ENCODE data around the gene SF1. TPM values are rescaled to one million over a fixed set of nuclear protein-coding genes. Genes with fewer than 3 reads are reported as not detected.

The SF1 gene
- total and polyA plus RNA-seq, 12 donors, result 76.2 to 395 (median 213) TPM

- Histone ChIP-seq H3K36me3 (replicated peaks in 1 of 2) (no peaks in the 10 kb centered on the region), H3K9me3 (replicated peaks in 1 of 3) (no peaks in the 10 kb centered on the region), H3K4me1 (replicated peaks in 1 of 2) (peaks cover 0 to 4% of the 10 kb centered on the region in 2 donors), H3K27ac (no peak overlapping the region), H3K27me3 (no peaks in the 10 kb centered on the region), H3K4me3 (no peak overlapping the region)
- DNase-seq, result no peak
- 84 to 88% (median 87%) methylated on average over 20 to 26 of the region's 26 CpGs for WGBS, 4 donors
- no peak for TF ChIP-seq POLR2A (IDR thresholded peaks at IDR 0.05)
- TF ChIP-seq CTCF (IDR thresholded peaks at IDR 0.05), result no peak
- intact Hi-C loops (cut with DNase I), result no loop called here
These were observed 24.0 kb downstream of the SF1 start for GRCh38 chr11:64754124-64754918.

- no peak for TF ChIP-seq POLR2A (IDR thresholded peaks at IDR 0.05)
- no peak for TF ChIP-seq CTCF (IDR thresholded peaks at IDR 0.05)
- DNase-seq, result no peak
- Histone ChIP-seq H3K36me3 (replicated peaks in 1 of 2) (no peaks in the 10 kb centered on the region), H3K4me1 (replicated peaks in 1 of 2) (no peaks in the 10 kb centered on the region), H3K4me3 (no peak overlapping the region), H3K9me3 (replicated peaks in 1 of 3) (no peaks in the 10 kb centered on the region), H3K27ac (no peak overlapping the region), H3K27me3 (no peaks in the 10 kb centered on the region)
- intact Hi-C loops (cut with DNase I), result no loop called here
- whole genome bisulfite sequencing, 4 donors, result 89 to 93% (median 92%) methylated on average over 8 to 43 of the region's 43 CpGs
These were observed 24.8 kb downstream of the SF1 start for GRCh38 chr11:64753380-64754123.

GRCh38 chr11:64753019-64753379 is 25.3 kb downstream of the SF1 start:
- no peaks in the 10 kb centered on the region for H3K4me1 ChIP-seq (replicated peaks in 1 of 2)
- WGBS, 4 donors, result 84 to 95% (median 93%) methylated on average over 5 to 7 of the region's 7 CpGs
- no peak overlapping the region for H3K27ac ChIP-seq
- H3K36me3 ChIP-seq (replicated peaks in 1 of 2), result no peaks in the 10 kb centered on the region
- DNase-seq, result no peak
- H3K4me3 ChIP-seq, result no peak overlapping the region
- no peaks in the 10 kb centered on the region for H3K9me3 ChIP-seq (replicated peaks in 1 of 3)
- H3K27me3 ChIP-seq, result no peaks in the 10 kb centered on the region
- no peak for TF ChIP-seq POLR2A (IDR thresholded peaks at IDR 0.05)
- TF ChIP-seq CTCF (IDR thresholded peaks at IDR 0.05), result no peak
- intact Hi-C loops (cut with DNase I), result no loop called here

GRCh38 chr11:64752175-64752970 is 26.0 kb downstream of the SF1 start:
- H3K36me3 ChIP-seq (replicated peaks in 1 of 2), result no peaks in the 10 kb centered on the region
- intact Hi-C loops (cut with DNase I), result no loop called here
- H3K27ac ChIP-seq, result no peak overlapping the region
- 71 to 82% (median 81%) methylated on average over 9 to 14 of the region's 14 CpGs for WGBS, 4 donors
- H3K27me3 ChIP-seq, result no peaks in the 10 kb centered on the region
- H3K4me1 ChIP-seq (replicated peaks in 1 of 2), result no peaks in the 10 kb centered on the region
- no peak for DNase-seq
- H3K9me3 ChIP-seq (replicated peaks in 1 of 3), result no peaks in the 10 kb centered on the region
- H3K4me3 ChIP-seq, result no peak overlapping the region
- no peak for TF ChIP-seq POLR2A (IDR thresholded peaks at IDR 0.05)
- TF ChIP-seq CTCF (IDR thresholded peaks at IDR 0.05), result no peak

Data from adrenal gland (tissue), 12 donors.